CD4-positive, alpha-beta memory T cell (primary cell): ENCODE data around the gene GRID2. TPM values are rescaled to one million over a fixed set of nuclear protein-coding genes. Genes with fewer than 3 reads are reported as not detected.

ENCODE experiments used
- CTCF ChIA-PET: fragments of 350-600 bp; sonication (Branson Sonifier 250); formaldehyde crosslinking; loops from one replicate; lab custom pipeline; 2021; ENCODE audit warnings: inconsistent platforms; ENCODE audit not compliant: partially characterized antibody; lab: Charles Lee
- POLR2A ChIA-PET: fragments of 350-600 bp; sonication (Branson Sonifier 250); formaldehyde crosslinking; loops from one replicate; lab custom pipeline; 2021; ENCODE audit not compliant: partially characterized antibody; lab: Charles Lee
- DNase-seq, 5 donors: peaks; one replicate each; pipeline versions ENCODE4 v3.0.0 to v3.0.0-alpha.2; 2020 to 2022; ENCODE audit warnings: mixed read lengths in 1 of 5
- H3K27ac ChIP-seq: one replicate; pipeline ENCODE4 v1.7.0; 2013; ENCODE audit warnings: low read depth, low read length
- H3K27me3 ChIP-seq: 2 replicates; pipeline ENCODE4 v1.7.0; 2013; ENCODE audit warnings: mild to moderate bottlenecking, low read length, moderate library complexity; ENCODE audit not compliant: insufficient read depth
- H3K36me3 ChIP-seq: 2 replicates; pipeline ENCODE4 v1.7.0; 2013; ENCODE audit warnings: mild to moderate bottlenecking, low read length, moderate library complexity; ENCODE audit not compliant: insufficient read depth
- H3K4me1 ChIP-seq: 2 replicates; pipeline ENCODE4 v1.7.0; 2013; ENCODE audit warnings: mild to moderate bottlenecking, low read length, moderate library complexity; ENCODE audit not compliant: insufficient read depth
- H3K4me3 ChIP-seq, 2 donors: one replicate each; pipeline ENCODE4 v1.7.0; 2013; ENCODE audit warnings: low read length in 2 of 2, mild to moderate bottlenecking in 1 of 2
- H3K9me3 ChIP-seq, 2 donors: one replicate each; pipeline ENCODE4 v1.7.0; 2013; ENCODE audit warnings: low read length in 2 of 2, control low read depth in 1 of 2; ENCODE audit not compliant: control insufficient read depth in 1 of 2
- H3K27ac Mint-ChIP-seq, 7 donors: one replicate each; pipeline ENCODE4 v1.8.0; 2020 to 2021; ENCODE audit warnings: mixed read lengths in 7 of 7, mild to moderate bottlenecking in 6 of 7, inconsistent platforms in 3 of 7, moderate library complexity in 3 of 7
- H3K27me3 Mint-ChIP-seq, 2 donors: one replicate each; pipeline ENCODE4 v1.8.0; 2020 to 2021; ENCODE audit warnings: mixed read lengths in 2 of 2
- H3K36me3 Mint-ChIP-seq, 2 donors: one replicate each; pipeline ENCODE4 v1.8.0; 2020 to 2021; ENCODE audit warnings: mixed read lengths in 2 of 2, inconsistent platforms in 1 of 2, mild to moderate bottlenecking in 1 of 2
- H3K4me1 Mint-ChIP-seq, 4 donors: one replicate each; pipeline ENCODE4 v1.8.0; 2020 to 2021; ENCODE audit warnings: mixed read lengths in 4 of 4, mild to moderate bottlenecking in 1 of 4
- H3K4me3 Mint-ChIP-seq, 8 donors: one replicate each; pipeline ENCODE4 v1.8.0; 2020 to 2021; ENCODE audit warnings: mixed read lengths in 8 of 8, mild to moderate bottlenecking in 7 of 8, moderate library complexity in 6 of 8, inconsistent platforms in 3 of 8
- H3K9me3 Mint-ChIP-seq, 8 donors: one replicate each; pipeline ENCODE4 v1.8.0; 2020 to 2021; ENCODE audit warnings: mixed read lengths in 8 of 8, mild to moderate bottlenecking in 5 of 8, inconsistent platforms in 3 of 8, moderate library complexity in 1 of 8
- intact Hi-C: fragments of 100-400 bp; cut with micrococcal nuclease; formaldehyde crosslinking; loops from one replicate; pipeline ENCODE4 v1.15.1; 2023
- polyA plus RNA-seq, 2 donors: library from polyadenylated mRNA; unstranded; fragments of 300-500 nt; fragmentation: Illumina TruSeq; gene quantifications; one replicate each; pipeline ENCODE4 v1.2.3, GENCODE V29; 2021
- total RNA-seq, 2 experiments: library from RNA; stranded (reverse); gene quantifications; one replicate each; pipeline ENCODE4 v1.2.3, GENCODE V29; 2021

GRID2 gene
- total and polyA plus RNA-seq, 4 experiments from 2014 or later, result not detected

GRCh38 chr4:93687304-93687703 lies 1383.5 kb downstream of the GRID2 start:
- Mint-ChIP-seq H3K4me3 (no peak overlapping the region), H3K36me3 (no peaks in the 10 kb centered on the region), H3K4me1 (no peaks in the 10 kb centered on the region), H3K27me3 (no peaks in the 10 kb centered on the region), H3K27ac (no peak overlapping the region), H3K9me3 (peaks cover 0 to 5% (median 1%) of the 10 kb centered on the region in 8 donors)
- no peaks in the 10 kb centered on the region for H3K36me3 ChIP-seq
- intact Hi-C loops, result no loop called here
- ChIA-PET POLR2A (no interaction called here), CTCF (no interaction called here)
- H3K9me3 ChIP-seq, result no peaks in the 10 kb centered on the region
- no peak overlapping the region for H3K4me3 ChIP-seq
- H3K27ac ChIP-seq, result no peak overlapping the region
- no peaks in the 10 kb centered on the region for H3K4me1 ChIP-seq
- DNase-seq, result no peak
- no peaks in the 10 kb centered on the region for H3K27me3 ChIP-seq

- DNase-seq, result no peak
- Mint-ChIP-seq H3K36me3 (no peaks in the 10 kb centered on the region), H3K4me3 (no peak overlapping the region), H3K27me3 (no peaks in the 10 kb centered on the region), H3K27ac (no peak overlapping the region), H3K9me3 (peaks cover 0 to 5% (median 0%) of the 10 kb centered on the region in 8 donors), H3K4me1 (no peaks in the 10 kb centered on the region)
- intact Hi-C loops, result no loop called here
- Histone ChIP-seq H3K9me3 (no peaks in the 10 kb centered on the region), H3K4me3 (no peak overlapping the region), H3K27me3 (no peaks in the 10 kb centered on the region), H3K4me1 (no peaks in the 10 kb centered on the region), H3K36me3 (no peaks in the 10 kb centered on the region), H3K27ac (no peak overlapping the region)
- ChIA-PET CTCF (no interaction called here), POLR2A (no interaction called here)
These were observed 1385.2 kb downstream of the GRID2 start for GRCh38 chr4:93688978-93689377.

- Histone ChIP-seq H3K4me3 (no peak overlapping the region), H3K9me3 (no peaks in the 10 kb centered on the region), H3K27me3 (no peaks in the 10 kb centered on the region), H3K4me1 (no peaks in the 10 kb centered on the region), H3K36me3 (no peaks in the 10 kb centered on the region), H3K27ac (no peak overlapping the region)
- H3K9me3 Mint-ChIP-seq, result peaks cover 0 to 7% (median 0%) of the 10 kb centered on the region in 8 donors
- DNase-seq, result no peak
- H3K27ac Mint-ChIP-seq, result no peak overlapping the region
- no peak overlapping the region for H3K4me3 Mint-ChIP-seq
- POLR2A ChIA-PET, result no interaction called here
- H3K4me1 Mint-ChIP-seq, result no peaks in the 10 kb centered on the region
- H3K27me3 Mint-ChIP-seq, result no peaks in the 10 kb centered on the region
- CTCF ChIA-PET, result no interaction called here
- intact Hi-C loops, result no loop called here
- no peaks in the 10 kb centered on the region for H3K36me3 Mint-ChIP-seq
These were observed 1389.4 kb downstream of the GRID2 start for GRCh38 chr4:93693141-93693540.

GRCh38 chr4:93698686-93699085 lies 1394.9 kb downstream of the GRID2 start:
- Histone ChIP-seq H3K4me1 (no peaks in the 10 kb centered on the region), H3K27me3 (no peaks in the 10 kb centered on the region), H3K27ac (no peak overlapping the region), H3K36me3 (no peaks in the 10 kb centered on the region), H3K9me3 (no peaks in the 10 kb centered on the region), H3K4me3 (no peak overlapping the region)
- CTCF ChIA-PET, result no interaction called here
- no peaks in the 10 kb centered on the region for H3K36me3 Mint-ChIP-seq
- H3K27me3 Mint-ChIP-seq, result no peaks in the 10 kb centered on the region
- POLR2A ChIA-PET, result no interaction called here
- intact Hi-C loops, result no loop called here
- H3K4me3 Mint-ChIP-seq, result no peak overlapping the region
- no peak for DNase-seq
- peaks cover 0 to 7% (median under 1%) of the 10 kb centered on the region in 8 donors for H3K9me3 Mint-ChIP-seq
- H3K4me1 Mint-ChIP-seq, result no peaks in the 10 kb centered on the region
- H3K27ac Mint-ChIP-seq, result no peak overlapping the region

GRCh38 chr4:93700571-93700970 lies 1396.8 kb downstream of the GRID2 start:
- ChIA-PET CTCF (interaction anchor here (1.4 kb wide), 1 partner anchor 9 kb away, joined by 5 read pairs; no protein-coding TSS in a partner anchor), POLR2A (no interaction called here)
- intact Hi-C loops, result no loop called here
- no peak for DNase-seq
- Mint-ChIP-seq H3K4me1 (no peaks in the 10 kb centered on the region), H3K27me3 (no peaks in the 10 kb centered on the region), H3K36me3 (no peaks in the 10 kb centered on the region), H3K4me3 (no peak overlapping the region), H3K9me3 (peaks cover 0 to 6% (median 3%) of the 10 kb centered on the region in 8 donors), H3K27ac (no peak overlapping the region)
- H3K4me1 ChIP-seq, result no peaks in the 10 kb centered on the region
- no peaks in the 10 kb centered on the region for H3K36me3 ChIP-seq
- H3K4me3 ChIP-seq, result no peak overlapping the region
- H3K27me3 ChIP-seq, result no peaks in the 10 kb centered on the region
- H3K27ac ChIP-seq, result no peak overlapping the region
- no peaks in the 10 kb centered on the region for H3K9me3 ChIP-seq

GRCh38 chr4:93710101-93710846 lies 1406.5 kb downstream of the GRID2 start:
- Histone ChIP-seq H3K27me3 (no peaks in the 10 kb centered on the region), H3K4me1 (no peaks in the 10 kb centered on the region), H3K9me3 (no peaks in the 10 kb centered on the region), H3K27ac (no peak overlapping the region), H3K4me3 (no peak overlapping the region), H3K36me3 (no peaks in the 10 kb centered on the region)
- no peaks in the 10 kb centered on the region for H3K4me1 Mint-ChIP-seq
- intact Hi-C loops, result no loop called here
- H3K4me3 Mint-ChIP-seq, result no peak overlapping the region
- no peak overlapping the region for H3K27ac Mint-ChIP-seq
- H3K36me3 Mint-ChIP-seq, result no peaks in the 10 kb centered on the region
- no peaks in the 10 kb centered on the region for H3K27me3 Mint-ChIP-seq
- ChIA-PET CTCF (no interaction called here), POLR2A (no interaction called here)
- no peak for DNase-seq
- H3K9me3 Mint-ChIP-seq, result peaks cover 0 to 14% (median 4%) of the 10 kb centered on the region in 8 donors

- Histone ChIP-seq H3K27me3 (no peaks in the 10 kb centered on the region), H3K9me3 (no peaks in the 10 kb centered on the region), H3K27ac (no peak overlapping the region), H3K4me1 (no peaks in the 10 kb centered on the region), H3K4me3 (no peak overlapping the region), H3K36me3 (no peaks in the 10 kb centered on the region)
- ChIA-PET POLR2A (no interaction called here), CTCF (no interaction called here)
- Mint-ChIP-seq H3K4me3 (no peak overlapping the region), H3K27ac (no peak overlapping the region), H3K4me1 (no peaks in the 10 kb centered on the region), H3K27me3 (no peaks in the 10 kb centered on the region), H3K36me3 (no peaks in the 10 kb centered on the region), H3K9me3 (peaks cover 0 to 10% (median 4%) of the 10 kb centered on the region in 8 donors)
- intact Hi-C loops, result no loop called here
- no peak for DNase-seq
These were observed 1407.2 kb downstream of the GRID2 start for GRCh38 chr4:93710847-93711430.
